Ramos (cell line): ENCODE results near the gene HTR2B.
"Not testable (repeated sequence)": the region's sequence is repeated elsewhere in the genome, so short reads cannot be mapped to it uniquely, and the experiment has no call there.

Experiments used
- in situ Hi-C: fragments of 300-500 bp; cut with MboI; formaldehyde crosslinking; loops from one replicate; pipeline ENCODE4 v1.14.3; 2022; ENCODE audit warnings: low sequenced_read_pairs; ENCODE audit not compliant: unreplicated experiment

The HTR2B gene

DNA sequence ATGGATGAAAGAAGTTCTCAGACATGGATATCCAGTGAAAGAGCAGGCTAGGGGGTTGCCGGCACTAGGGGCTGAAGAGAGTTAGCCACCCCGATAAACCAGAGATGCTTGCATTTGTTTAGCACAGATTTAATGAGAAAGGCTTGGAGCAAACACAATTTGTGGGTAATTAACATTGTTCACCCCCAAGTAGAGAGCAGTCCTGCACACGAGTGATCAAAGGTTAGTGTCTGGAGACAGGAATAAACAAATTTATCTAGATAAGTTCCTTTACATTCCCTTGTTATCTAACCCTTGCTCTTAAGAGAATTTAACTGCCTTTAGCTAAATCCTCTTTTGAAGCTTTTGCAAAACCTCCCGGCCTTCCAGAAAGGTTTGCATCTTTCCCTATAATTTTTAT, 23.9 kb downstream of the HTR2B start:
- in situ Hi-C loops, result loop anchor here (25.0 kb wide), 1 partner anchor 311 kb away; no protein-coding TSS in a partner anchor

DNA sequence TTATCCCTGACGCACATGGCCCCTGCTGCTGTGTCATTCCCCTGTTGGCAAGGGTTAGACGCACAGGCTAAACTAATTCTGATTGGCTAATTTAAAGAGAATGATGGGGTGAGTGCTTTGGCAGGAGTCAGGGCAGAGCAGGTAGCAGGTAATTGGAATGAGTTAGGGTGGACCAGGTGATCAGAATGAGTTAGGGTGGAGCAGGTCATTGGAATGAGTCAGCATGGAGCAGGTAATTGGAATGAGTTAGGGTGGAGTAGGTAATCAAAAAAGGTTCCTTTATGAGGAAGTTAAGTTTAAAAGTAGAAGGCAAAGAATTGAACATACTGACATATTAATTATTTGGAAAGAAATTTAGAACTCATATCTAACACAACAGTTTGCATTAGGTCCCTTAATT, 24.5 kb downstream of the HTR2B start:
- in situ Hi-C loops, result loop anchor here (25.0 kb wide), 1 partner anchor 312 kb away; no protein-coding TSS in a partner anchor

DNA sequence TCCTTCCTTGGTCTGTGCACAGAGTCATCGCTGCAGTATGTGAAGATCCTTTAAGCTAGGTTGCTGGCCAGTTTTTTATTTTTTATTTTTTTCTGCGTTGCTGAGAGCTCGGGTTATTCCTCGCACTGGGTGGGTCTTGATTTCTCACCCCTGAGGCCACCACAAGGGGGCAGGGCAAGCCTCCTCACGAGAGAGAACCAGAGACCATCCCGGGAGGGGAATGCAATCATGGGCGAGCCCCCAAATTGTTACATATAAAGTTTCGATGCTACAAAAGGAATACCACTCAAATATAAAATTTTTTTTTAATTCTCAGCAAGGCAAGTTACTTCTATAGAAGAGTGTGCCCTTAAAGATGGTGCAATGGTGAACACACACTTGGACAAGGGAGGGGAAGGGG, 24.9 kb downstream of the HTR2B start:
- in situ Hi-C loops, result loop anchor here (25.0 kb wide), 1 partner anchor 312 kb away; no protein-coding TSS in a partner anchor

DNA sequence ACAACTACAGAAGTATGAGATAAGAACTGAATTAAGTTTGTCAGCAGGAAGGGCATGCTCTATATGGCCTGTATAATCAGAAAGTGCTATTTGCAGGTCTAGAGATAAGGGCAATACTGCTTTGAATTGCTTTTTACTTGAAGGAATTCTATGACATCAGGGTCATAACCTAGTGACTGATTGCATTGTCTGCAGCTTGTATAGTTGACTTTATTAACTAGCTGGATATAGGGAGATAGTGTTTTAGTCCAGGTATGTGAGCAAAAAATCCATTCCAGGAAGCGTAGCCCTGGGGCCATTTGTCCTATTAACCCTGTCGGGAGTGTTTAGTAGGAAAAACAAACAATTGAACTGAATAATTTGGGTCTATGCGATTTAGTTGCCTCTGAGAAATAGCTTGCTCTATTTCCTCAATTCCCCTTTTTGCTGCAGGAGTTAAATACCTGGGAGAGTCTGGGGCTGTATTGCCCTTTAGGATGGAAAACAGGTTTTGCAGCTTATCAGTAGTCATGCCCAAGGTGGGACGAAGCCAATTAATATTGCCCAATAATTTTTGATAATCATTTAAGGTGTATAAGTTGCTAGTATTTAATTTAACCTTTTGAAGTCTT, 30.0 kb downstream of the HTR2B start:
- in situ Hi-C loops, result no loop called here

DNA sequence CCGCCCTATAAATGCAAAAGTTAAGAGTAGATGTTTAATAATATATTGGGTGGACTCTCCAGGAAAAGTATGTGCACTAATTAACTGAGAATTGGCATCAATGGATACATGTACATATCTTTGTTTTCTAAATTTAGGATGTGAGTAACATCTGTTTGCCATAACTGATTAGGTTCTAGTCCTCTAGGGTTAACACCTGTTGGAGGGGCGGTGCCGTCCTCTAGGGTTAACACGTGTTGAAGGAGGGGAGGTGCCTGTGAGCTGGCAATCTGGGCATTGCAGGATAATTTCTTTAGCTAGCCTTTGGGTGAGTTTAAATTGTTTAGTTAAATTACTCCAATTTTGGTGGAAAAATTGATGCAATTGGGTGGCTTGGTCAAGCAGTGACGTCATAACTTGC, 30.9 kb downstream of the HTR2B start:
- in situ Hi-C loops, result no loop called here

DNA sequence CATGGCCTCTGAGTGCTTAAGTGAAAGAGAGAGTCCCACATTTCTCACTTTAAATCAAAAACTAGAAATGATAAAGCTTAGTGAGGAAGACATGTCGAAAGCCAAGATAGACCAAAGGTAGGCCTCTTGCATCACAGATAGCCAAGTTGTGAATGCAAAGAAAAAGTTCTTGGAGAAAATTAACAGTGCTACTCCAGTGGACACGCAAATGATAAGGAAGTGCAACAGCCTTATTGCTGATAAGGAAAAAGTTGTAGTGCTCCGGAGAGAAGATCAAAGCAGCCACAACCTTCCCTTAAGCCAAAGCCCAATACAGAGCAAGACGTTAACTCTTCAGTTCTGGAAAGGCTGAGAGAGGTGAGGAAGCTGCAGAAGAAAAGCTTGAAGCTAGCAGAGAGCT, 36.1 kb downstream of the HTR2B start:
- in situ Hi-C loops, result no loop called here

DNA sequence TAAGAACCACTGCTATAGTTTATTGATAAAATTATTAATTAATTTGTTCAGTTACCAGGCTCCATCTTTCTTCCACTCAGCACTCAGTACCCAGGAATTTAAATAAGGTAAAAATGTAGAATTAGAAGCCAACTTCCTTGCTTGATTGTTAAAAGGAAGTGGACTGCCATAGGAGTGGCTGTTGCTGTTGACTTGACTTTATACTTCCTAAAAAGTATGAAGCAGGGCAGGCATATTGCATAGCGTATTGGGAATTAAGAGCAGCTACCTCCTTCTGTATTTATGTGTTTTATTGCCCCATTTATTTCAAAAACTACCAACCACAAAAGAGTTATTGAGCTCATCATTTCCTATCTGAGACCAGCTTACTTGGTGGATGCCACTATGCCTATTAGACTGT, 40.3 kb downstream of the HTR2B start:
- in situ Hi-C loops, result no loop called here

DNA sequence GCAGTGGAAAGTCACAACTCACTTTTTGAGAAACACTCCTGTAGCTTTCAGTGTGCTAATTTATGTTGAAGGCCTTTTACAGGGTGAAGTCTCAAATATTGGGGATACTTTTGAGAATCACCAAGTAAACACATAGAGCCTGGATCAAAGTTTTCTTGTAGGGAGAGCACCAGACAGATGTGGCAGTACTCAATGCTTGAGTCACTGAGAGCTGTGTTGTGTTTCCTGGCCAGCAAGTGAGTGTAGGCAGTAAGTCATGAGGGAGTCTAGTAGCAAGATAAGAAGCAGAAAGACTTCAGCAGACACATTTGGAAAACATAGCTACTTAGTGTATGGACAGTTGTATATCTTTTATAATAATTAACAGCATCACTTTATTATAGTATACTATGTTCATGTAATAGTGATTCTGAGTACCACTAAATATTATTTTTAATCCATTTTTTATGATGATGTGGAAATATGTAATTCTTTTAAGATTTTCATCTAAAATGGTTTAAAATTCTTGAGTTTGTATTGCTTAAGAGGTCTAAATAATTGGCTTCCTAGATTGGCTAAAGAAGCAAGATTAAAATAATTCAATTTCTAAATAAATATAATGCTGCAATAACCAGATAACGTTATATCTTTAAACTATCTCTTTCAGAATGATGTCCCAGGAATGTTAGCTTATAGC, 55.3 kb downstream of the HTR2B start:
- in situ Hi-C loops, result no loop called here

DNA sequence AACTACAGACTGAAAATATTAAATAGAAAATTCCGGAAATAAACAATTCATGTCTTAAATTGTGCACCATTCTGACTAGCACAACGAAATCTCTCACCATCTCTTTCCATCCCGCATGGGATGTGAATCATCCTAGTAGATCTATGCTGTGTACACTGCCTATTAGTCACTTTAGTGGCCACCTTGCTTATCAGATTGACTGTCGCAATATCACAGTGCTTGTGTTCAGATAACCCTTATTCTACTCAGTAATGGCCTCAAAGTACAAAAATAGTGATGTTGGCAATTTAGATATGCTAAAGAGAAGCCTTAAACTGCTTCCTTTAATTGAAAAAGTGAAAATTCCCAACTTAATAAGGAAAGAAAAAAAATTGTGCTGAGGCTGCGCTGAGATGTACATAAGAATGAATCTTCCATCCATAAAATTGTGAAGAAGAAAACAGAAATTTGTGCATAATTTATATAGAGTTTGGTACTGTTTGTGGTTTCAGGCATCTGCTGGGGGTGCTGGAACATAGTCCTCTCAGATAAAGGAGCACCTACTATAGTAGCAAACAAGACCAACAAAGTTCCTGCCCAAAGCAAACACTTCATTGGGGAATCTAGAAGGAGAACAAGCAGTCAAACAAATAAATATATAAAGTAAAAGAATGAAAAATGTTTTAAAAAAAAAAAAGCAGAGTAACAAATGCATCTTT, 56.2 kb downstream of the HTR2B start:
- in situ Hi-C loops, result no loop called here

DNA sequence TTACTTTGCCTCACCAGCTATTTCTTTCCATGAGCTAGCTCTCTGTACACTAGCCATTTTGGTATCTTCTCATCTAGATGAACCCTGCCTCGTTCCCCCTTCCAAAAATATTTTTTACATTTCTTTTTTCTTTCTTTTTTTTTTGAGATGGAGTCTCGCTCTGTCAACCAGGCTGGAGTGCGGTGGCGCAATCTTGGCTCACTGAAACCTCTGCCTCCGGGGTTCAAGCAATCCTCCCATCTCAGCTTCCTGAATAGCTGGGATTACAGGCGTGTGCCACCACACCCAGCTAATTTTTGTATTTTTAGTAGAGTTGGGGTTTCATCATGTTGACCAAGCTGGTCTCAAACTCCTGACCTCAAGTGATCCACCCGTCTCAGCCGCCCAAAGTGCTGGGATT, 57.3 kb downstream of the HTR2B start:
- in situ Hi-C loops, result not testable (repeated sequence)

DNA sequence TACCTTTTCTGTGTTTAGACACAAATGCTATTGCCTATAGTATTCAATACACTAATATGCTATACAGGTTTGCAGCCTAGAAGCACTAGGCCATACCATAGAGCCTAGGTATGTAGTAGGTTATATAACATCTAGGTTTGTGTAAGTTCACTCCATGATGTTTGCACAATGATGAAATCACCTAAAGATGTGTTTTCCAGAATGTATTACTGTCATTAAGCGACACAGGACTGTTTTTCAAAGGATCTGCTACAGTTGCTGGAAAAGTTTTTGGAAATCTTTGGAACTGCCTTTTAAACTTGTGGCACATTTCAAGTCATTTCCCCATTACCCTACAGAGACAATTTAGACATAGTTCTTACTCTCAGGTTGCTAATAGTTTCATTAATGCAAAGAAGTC, 58.9 kb downstream of the HTR2B start:
- in situ Hi-C loops, result no loop called here

DNA sequence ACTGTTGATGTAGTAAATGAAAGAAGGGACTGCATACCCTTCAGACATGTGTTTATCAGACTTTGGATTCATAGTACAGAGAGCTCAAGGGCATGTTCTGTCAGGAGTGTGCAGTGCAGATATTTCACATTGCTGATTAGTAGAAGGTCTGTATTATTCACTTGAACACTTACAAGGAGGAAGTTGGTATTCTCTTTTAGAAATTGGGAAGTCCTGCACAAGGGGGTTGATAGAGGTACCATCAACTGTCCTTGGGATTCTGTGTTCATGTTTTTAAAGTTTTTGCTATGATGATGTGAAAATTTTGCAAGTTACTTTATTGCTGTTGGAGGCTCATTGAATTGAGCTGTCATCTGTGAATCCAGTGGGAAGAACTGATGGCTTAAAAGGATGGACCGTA, 61.5 kb downstream of the HTR2B start:
- in situ Hi-C loops, result no loop called here

DNA sequence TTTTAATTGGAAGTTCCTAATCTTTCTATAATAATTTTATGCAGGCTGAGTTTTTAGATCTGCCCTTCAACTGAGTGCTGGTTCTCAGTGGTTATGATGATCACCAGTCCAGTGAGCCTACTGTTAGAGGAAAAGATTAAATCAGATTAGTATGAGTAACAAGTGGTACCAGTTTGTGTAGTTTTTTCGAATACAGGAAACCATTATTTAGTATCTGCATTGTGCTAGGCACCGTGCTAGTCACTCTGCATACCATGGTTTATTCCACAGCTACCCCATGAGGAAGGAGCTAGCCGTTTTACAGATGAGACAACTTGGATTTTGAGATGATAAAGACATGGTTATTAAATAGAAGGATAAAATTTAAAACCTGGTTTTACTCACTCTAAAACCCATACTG, 62.1 kb downstream of the HTR2B start:
- in situ Hi-C loops, result no loop called here

DNA sequence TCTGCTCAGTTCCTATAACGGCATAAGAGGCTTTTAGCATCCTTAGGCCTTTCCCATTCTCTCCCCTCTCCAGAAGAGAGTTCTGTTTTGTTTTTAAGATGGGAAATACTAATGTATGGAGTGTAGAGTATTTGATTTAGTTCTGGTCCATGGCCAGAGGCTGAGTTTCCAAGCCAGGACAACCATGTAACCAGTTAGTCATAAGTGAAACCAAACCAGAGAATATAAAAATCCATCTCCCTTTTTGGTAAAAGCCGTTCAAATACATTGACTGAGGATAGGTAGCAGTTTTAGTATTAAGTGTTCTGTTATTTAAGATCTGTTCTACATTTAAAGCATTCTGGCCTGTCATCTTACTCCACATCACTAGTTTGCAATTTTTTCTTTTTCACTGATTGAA, 65.1 kb downstream of the HTR2B start:
- in situ Hi-C loops, result no loop called here

DNA sequence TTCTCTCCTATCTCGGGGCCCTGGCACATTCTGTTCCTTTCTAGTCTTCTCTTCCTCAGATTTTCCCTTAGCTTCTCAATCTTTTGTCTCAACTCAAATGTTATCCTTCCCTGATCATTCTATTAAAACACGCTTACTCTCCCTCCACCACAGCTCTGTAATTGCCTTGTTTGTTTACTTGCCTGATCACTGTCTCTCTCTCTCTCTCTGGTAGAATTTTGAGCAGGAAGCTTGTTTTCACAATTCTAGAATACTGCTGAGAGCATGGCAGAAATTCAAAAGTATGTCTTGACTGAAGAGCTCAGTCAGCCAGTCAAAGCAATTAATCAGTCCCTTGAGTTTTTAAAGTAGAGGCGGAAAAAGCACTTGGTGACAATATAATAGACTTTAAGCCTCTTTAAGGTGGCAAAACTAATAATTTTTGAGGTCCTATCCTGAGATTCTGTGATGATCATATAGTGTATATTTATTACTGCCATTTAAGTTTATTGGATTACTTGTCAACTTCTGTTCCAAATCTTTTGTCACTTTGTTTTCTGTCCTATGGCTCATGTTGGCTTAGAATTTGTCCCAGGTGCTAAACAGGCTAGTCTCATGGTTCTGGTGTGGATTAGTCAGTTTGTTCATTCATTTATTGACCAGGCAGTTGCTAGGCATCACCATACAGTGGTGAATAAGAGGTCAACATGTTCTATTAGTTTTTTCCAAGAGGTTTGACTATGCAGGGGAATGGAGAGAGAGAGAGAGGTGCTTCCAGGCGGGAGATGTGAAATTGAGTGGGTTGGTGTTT, 65.9 kb downstream of the HTR2B start:
- in situ Hi-C loops, result no loop called here
